Measurements from ENCODE around the gene TMEM63A. TPM values are rescaled to one million over a fixed set of nuclear protein-coding genes. Genes with fewer than 3 reads are reported as not detected.
"Not testable (repeated sequence)": the region's sequence is repeated elsewhere in the genome, so short reads cannot be mapped to it uniquely, and the experiment has no call there.

Gene TMEM63A
- total RNA-seq, 1 experiment from 2014 or later: 115 TPM

DNA sequence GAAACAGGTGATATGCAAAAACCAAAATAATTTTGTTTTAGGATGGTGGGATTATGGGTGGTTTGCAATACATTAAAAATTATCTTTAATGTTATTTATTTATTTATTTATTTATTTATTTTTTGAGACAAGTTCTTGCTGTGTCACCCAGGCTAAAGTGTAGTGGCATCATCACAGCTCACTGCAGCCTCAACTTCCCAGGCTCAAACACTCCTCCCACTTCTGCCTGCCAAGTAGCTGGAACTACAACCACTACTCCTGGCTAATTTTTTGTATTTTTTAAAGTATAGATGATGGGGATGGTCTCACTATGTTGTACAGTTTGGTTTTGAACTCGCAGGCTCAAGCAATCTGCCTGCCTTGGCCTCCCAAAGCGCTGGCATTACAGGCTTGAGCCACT lies 48.4 kb upstream of the TMEM63A start:
- H3K9me3 ChIP-seq (ENCODE audit: insufficient read depth, low read depth): no peaks in the 10 kb centered on the region
- no peak overlapping the region for H3K4me2 ChIP-seq
- BruUV-seq (replicated peaks): no TSS peak
- ChIA-PET CTCF (interaction anchor here (0.7 kb wide), 1 partner anchor 588 kb away, joined by 12 read pairs; no protein-coding TSS in a partner anchor), POLR2A (ENCODE audit: unreplicated experiment) (no interaction called here)
- H4K20me1 ChIP-seq (ENCODE audit: insufficient read depth): no peaks in the 10 kb centered on the region
- H3F3A ChIP-seq (ENCODE audit: insufficient read depth, low read depth): 0 out of 2 replicates have a peak, but pooled peaks cover 11% of the 10 kb centered on the region
- intact Hi-C loops (cut with micrococcal nuclease; ENCODE audit: unreplicated experiment): no loop called here
- H3K27ac ChIP-seq: no peak overlapping the region
- no peak for TF ChIP-seq CTCF (conservative IDR thresholded peaks at IDR 0.05)
- TF ChIP-seq EZH2 (IDR thresholded peaks at IDR 0.05; ENCODE audit: low read depth): no peak
- H2AFZ ChIP-seq: no peak overlapping the region
- H3K27me3 ChIP-seq (ENCODE audit: insufficient read depth, low read depth): no peaks in the 10 kb centered on the region
- no peaks in the 10 kb centered on the region for H3K9me2 ChIP-seq (ENCODE audit: insufficient read depth)
- no peak overlapping the region for H3K4me3 ChIP-seq
- H3K36me3 ChIP-seq (ENCODE audit: low read depth): no peaks in the 10 kb centered on the region
- H3K4me1 ChIP-seq (replicated peaks; ENCODE audit: insufficient read depth): no peaks in the 10 kb centered on the region
- no peak for DNase-seq
- H3K79me2 ChIP-seq (ENCODE audit: low read depth): no peaks in the 10 kb centered on the region

GRCh38 chr1:225929462-225929861 lies 47.3 kb upstream of the TMEM63A start:
- CTCF ChIA-PET; H3K79me2 ChIP-seq (ENCODE audit: low read depth); intact Hi-C loops (cut with micrococcal nuclease; ENCODE audit: unreplicated experiment); H3K27me3 ChIP-seq (ENCODE audit: insufficient read depth, low read depth); POLR2A ChIA-PET (ENCODE audit: unreplicated experiment); H3F3A ChIP-seq (ENCODE audit: insufficient read depth, low read depth); H3K4me3 ChIP-seq; DNase-seq; H3K4me2 ChIP-seq; H3K9me3 ChIP-seq (ENCODE audit: insufficient read depth, low read depth); H3K4me1 ChIP-seq (replicated peaks; ENCODE audit: insufficient read depth); H3K27ac ChIP-seq; H3K9me2 ChIP-seq (ENCODE audit: insufficient read depth); H4K20me1 ChIP-seq (ENCODE audit: insufficient read depth); H2AFZ ChIP-seq; BruUV-seq (replicated peaks); H3K36me3 ChIP-seq (ENCODE audit: low read depth): not testable (repeated sequence)

DNA sequence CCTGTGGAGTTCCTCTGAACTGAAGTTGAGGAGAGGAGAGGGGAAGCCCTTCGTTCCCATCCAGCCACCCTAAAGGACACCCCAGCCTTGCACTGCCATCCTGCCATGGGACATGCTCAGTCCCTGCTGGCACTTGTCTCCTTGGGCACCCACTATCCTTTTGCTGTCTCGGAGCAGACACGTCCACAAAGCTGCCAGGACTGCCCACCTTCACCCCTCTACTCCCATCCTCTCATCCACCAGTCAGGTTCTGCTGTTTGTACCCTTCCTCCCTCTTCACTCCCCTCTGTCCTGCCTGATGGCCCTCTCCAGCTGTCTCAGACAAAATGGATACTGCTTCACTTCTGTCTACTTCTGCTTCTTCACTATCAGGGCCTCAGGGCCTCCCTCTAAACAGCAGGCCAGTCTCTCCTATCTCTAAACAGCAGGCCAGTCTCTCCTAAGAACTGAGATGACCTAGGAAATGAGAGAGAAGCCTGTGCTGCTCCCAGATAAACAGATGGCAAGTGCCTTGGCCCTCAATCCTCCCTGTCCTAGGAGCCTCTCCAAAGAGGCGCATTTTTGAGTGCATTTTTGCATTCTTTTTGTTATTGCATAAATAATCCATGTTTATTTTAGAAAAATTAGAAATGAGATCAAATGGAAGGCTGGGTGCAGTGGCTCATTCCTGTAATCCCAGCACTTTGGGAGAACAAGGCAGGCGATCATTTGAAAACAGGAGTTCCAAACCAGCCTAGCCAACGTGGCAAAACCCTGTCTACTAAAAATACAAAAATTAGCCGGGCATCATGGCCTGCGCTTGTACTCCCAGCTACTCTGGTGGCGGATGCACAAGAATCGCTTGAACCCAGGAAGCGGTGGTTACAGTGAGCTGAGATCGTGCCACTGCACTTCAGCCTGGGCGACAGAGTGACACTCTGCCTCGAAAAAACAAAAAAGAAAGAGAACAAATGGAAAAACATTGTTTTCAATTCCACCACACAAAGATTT lies 46.3 kb upstream of the TMEM63A start:
- DNase-seq: no peak
- H3K4me1 ChIP-seq (replicated peaks; ENCODE audit: insufficient read depth): no peaks in the 10 kb centered on the region; the same call in 1 of the 2 replicates
- H3K9me2 ChIP-seq (ENCODE audit: insufficient read depth): no peaks in the 10 kb centered on the region
- POLR2A ChIA-PET (ENCODE audit: unreplicated experiment): interaction anchor here (0.6 kb wide), 1 partner anchor 44 kb away, joined by 3 read pairs; no protein-coding TSS in a partner anchor
- no peaks in the 10 kb centered on the region for H3K36me3 ChIP-seq (ENCODE audit: low read depth)
- H3K9me3 ChIP-seq (ENCODE audit: insufficient read depth, low read depth): no peaks in the 10 kb centered on the region
- H4K20me1 ChIP-seq (ENCODE audit: insufficient read depth): no peaks in the 10 kb centered on the region
- peaks cover 5% of the 10 kb centered on the region for H3K79me2 ChIP-seq (ENCODE audit: low read depth)
- CTCF ChIA-PET: no interaction called here
- peak overlapping the region; percentile 72 for H2AFZ ChIP-seq
- H3K27ac ChIP-seq: no peak overlapping the region
- TF ChIP-seq CTCF (conservative IDR thresholded peaks at IDR 0.05) (no peak), EZH2 (IDR thresholded peaks at IDR 0.05; ENCODE audit: low read depth) (no peak)
- 0 out of 2 replicates have a peak, but pooled peaks cover 4% of the 10 kb centered on the region for H3F3A ChIP-seq (ENCODE audit: insufficient read depth, low read depth)
- no peak overlapping the region for H3K4me3 ChIP-seq
- H3K27me3 ChIP-seq (ENCODE audit: insufficient read depth, low read depth): no peaks in the 10 kb centered on the region
- BruUV-seq (replicated peaks): no TSS peak
- no peak overlapping the region for H3K4me2 ChIP-seq
- intact Hi-C loops (cut with micrococcal nuclease; ENCODE audit: unreplicated experiment): no loop called here

Measured in PC-9 (cell line).